GM19351 (cell line): Measurements from ENCODE around the gene SEC16A.
A peak's percentile ranks its signal among the peaks of the same experiment; 100 is the strongest.
"Not testable (repeated sequence)": the region's sequence is repeated elsewhere in the genome, so short reads cannot be mapped to it uniquely, and the experiment has no call there.

Source experiments
- ATAC-seq: cut with Tn5 transposase; IDR thresholded peaks from one replicate; pipeline ENCODE4 v1.9.1; 2021; ENCODE audit warnings: mild to moderate bottlenecking, moderate library complexity; ENCODE audit not compliant: unreplicated experiment

SEC16A gene

DNA sequence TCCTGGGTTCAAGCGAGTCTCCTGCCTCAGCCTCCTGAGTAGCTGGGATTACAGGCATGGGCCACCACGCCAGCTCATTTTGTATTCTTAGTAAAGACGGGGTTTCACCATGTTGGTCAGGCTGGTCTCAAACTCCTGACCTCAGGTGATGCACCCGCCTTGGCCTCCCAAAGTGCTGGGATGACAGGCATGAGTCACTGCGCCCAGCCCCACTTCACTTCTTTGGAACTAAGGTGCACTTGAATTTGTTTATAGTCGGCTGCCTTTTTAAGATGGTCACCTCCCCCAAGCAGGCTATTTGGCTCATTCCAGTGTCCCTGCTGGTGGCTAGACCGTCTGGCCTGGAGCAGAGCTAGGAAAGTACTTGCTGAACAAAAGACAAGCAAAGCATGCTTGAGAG lies 57.5 kb downstream of the SEC16A start:
- not testable (repeated sequence) for ATAC-seq

- ATAC-seq: no peak
Observed at GRCh38 chr9:136424750-136425362, 58.0 kb downstream of the SEC16A start.

- ATAC-seq: no peak
Observed at GRCh38 chr9:136423432-136424146, 59.3 kb downstream of the SEC16A start.

GRCh38 chr9:136422876-136423275 lies 60.0 kb downstream of the SEC16A start:
- ATAC-seq: no peak

- ATAC-seq: no peak
Observed at GRCh38 chr9:136421791-136422190, 61.0 kb downstream of the SEC16A start.

GRCh38 chr9:136419092-136419420 lies 63.8 kb downstream of the SEC16A start:
- ATAC-seq: no peak

GRCh38 chr9:136418182-136419091 lies 64.4 kb downstream of the SEC16A start:
- ATAC-seq: no peak

DNA sequence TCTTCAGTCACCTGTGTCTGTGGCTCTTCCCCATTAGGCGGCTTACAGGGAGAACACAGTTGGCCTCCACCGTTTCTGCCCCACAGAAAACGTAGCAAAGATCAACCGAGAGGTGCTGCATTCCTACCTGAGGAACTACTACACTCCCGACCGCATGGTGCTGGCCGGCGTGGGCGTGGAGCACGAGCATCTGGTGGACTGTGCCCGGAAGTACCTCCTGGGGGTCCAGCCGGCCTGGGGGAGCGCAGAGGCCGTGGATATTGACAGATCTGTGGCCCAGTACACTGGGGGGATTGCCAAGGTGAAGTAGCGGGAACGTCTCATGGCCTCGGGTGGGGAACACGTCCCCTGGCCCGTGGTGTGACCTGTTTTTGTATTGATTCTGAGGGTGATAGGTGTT lies 65.9 kb downstream of the SEC16A start:
- ATAC-seq: no peak

DNA sequence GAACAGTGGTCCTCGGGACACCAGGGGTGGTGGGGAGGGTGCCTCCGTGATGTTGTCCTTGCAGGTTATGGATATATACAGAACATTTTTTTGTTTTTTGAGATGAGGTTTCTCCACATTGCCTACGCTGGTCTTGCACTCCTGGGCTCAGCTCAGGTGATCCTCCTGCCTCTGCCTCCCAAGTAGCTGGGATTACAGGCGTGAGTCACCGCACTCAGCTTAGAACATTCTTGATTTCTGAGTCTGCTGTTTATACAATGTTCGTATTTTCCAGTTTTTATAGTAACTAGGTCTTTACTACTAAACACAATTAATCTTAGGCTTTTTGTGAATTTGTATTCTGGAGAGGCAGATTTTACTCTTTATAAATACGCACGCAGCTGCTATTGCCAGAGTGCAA lies 66.4 kb downstream of the SEC16A start:
- ATAC-seq: no peak

DNA sequence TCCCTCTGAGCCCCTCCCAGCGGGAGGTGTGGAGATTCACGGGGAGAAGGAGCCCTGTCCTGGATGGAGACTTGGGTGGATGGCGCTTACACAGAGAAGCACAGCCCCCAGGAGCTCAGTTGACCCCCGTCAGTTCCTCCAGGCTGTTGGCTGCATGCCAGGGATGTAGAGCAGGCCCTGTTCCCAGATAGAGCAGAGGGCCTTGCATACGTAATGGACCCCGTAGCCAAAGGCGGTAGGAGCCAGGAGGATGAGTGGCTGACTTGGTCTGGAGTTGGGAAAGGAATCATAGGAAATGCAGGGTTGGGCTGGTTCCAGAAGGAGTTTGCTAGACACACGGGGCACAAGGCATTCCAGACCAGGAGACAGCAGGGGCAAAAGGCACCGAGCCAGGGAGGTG lies 69.9 kb downstream of the SEC16A start:
- ATAC-seq: no peak

DNA sequence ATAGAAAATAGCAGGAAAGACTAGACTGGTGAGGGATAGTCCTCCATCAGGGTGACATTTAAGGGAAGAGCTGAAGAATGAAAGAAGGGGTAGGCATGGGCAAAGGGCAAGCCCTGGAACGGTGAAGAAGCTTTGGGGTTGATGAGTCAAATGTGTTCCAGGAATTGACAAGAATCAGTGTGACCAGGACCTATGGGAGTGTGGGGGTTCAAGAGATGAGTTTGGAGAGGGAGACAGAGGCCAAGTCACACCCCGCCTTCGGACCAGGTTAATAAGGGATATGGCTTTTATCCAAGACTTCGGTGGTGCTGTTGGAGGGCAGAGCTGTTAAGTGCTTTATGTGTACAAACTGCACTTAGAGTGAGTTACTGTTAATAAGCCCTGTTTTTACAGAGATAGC lies 71.5 kb downstream of the SEC16A start:
- no peak for ATAC-seq

- ATAC-seq: peak; percentile 82
Observed at GRCh38 chr9:136410500-136411287, 72.1 kb downstream of the SEC16A start, which contains the start of the genes ENTR1 and PMPCA. Gene ENTR1, minus strand, starts transcription at chr9:136410614. Its CDS starts 217 bp downstream, at chr9:136410397. Gene PMPCA, plus strand, starts transcription at chr9:136410658. Its CDS starts 11 bp downstream, at chr9:136410669.

- peak; percentile 22 for ATAC-seq
Observed at GRCh38 chr9:136409557-136410455, 73.0 kb downstream of the SEC16A start.

- ATAC-seq: no peak
Observed at GRCh38 chr9:136407911-136408310, 74.9 kb downstream of the SEC16A start.

- not testable (repeated sequence) for ATAC-seq
Observed at GRCh38 chr9:136407061-136407460, 75.8 kb downstream of the SEC16A start.

DNA sequence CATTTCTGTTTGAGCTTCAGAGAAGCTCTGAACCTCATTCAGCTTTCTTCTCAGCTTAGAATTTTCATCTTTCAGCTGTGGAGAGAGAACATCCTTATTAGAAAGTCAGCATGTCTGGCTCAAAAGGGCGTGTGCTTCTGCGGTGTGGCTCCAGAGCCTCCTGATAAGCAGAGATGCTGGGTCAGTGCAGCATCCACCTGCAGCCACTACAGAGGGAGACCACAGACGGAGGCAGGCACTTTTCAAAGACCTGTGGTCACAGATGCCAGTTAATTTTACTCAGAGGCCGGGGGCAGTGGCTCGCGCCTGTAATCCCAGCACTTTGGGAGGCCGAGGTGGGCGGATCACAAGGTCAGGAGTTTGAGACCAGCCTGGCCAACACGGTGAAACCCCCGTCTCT lies 76.9 kb downstream of the SEC16A start:
- ATAC-seq: not testable (repeated sequence)

DNA sequence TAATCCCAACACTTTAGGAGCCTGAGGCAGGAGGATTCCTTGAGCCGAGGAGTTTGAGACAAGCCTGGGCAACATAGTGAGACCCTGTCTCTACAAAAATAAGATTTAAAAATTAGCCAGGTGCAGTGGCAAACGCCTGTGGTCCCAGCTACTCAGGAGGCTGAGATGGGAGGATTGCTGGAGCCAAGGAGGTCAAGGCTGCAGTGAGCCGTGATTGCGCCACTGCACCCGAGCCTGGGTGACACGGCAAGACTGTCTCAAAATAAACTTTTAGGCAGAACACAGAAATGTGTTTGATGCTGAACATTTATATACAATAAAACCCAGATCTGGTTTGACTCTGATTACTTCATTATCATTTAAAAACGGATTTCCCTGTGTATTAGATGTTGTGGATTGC lies 77.4 kb downstream of the SEC16A start:
- ATAC-seq: no peak

DNA sequence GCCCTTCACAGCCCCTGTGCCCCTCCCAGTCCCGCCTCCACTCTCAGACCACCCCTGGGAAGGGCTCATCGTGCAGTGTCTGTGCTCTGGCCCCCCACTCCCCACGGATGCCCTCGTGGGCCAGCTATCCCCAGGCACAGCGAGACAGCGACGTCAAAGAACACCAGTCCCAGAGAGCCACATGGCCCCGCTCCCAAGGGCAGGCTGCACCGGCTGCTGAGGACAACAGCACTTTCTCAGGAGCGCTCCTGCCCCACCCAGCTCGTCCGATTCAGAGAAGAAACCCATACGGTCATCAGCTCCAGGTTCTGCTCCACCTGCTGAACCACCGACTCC lies 78.1 kb downstream of the SEC16A start:
- no peak for ATAC-seq

GRCh38 chr9:136403915-136404800 lies 78.7 kb downstream of the SEC16A start:
- ATAC-seq: no peak
